ENCODE results near the gene RPRD1B. TPM values are rescaled to one million over a fixed set of nuclear protein-coding genes. Genes with fewer than 3 reads are reported as not detected.
A peak's percentile ranks its signal among the peaks of the same experiment; 100 is the strongest.

The RPRD1B gene
- total and polyA plus RNA-seq, 2 donors (not counting 3 experiments of a cell fraction or from before 2014, with no cell fraction given), result 13.0 to 29.3 TPM

DNA sequence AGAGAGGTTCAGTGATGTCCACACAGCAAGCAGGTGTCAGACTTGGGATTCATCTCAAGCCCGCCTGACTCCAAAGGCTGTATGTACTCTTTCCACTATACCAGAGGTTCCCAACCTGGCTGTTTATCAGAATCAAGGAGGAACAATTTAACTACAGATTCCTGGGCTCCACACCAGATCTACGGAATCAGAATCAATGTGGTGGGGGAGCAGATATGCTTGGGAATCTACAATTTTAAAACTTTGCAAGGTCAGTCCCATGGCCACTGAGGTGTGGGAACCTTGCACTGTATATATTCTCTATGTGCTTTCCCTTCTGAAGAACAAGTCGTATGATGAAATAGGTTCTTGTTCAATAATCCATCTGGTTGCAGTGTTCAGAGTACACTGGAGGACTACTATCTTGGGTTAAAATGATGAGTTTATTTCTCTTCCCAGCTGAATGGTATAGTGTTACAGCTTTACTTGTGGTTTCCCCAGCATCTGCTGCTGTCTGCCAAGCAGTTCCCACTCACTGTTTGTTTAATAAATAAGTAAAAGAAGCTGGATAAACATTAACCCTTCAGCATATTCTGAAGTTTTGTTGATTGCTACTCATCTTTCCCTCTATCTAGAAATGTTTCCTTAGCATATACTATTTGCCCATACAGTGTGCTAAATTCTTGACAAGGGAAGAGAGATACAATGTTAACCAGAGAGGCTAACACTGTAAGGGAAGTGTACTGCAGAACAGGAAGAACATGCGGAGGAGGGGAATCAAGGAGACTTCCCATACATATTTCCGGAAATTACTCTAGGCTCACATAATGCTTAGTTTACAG lies 10.2 kb upstream of the RPRD1B start:
- Histone ChIP-seq H3K9me3 (replicated peaks; ENCODE audit: control insufficient read depth, insufficient read depth, low read length) (no peaks in the 10 kb centered on the region), H3K4me3 (replicated peaks in 1 of 3; ENCODE audit: insufficient read depth in 1 of 3, low read depth in 1 of 3, low read length in 3 of 3) (no peak overlapping the region), H3K9ac (replicated peaks; ENCODE audit: extremely low read depth, insufficient read depth, low read length) (no peak overlapping the region), H3K4me1 (ENCODE audit: control insufficient read depth, extremely low read depth, insufficient read depth, low read length) (peaks cover 15% of the 10 kb centered on the region), H3K4me2 (ENCODE audit: insufficient read depth, low read length) (peak overlapping the region; percentile 40), H3K9me1 (replicated peaks; ENCODE audit: control insufficient read depth, extremely low read depth, insufficient read depth, low read length) (no peaks in the 10 kb centered on the region), H3K27ac (ENCODE audit: insufficient read depth, low read depth, low read length) (peak overlapping the region; percentile 63), H3K36me3 (ENCODE audit: control insufficient read depth in 2 of 2, extremely low read depth in 1 of 2, insufficient read depth in 2 of 2, low read length in 2 of 2) (peaks cover 3% of the 10 kb centered on the region in 2 experiments), H3K27me3 (ENCODE audit: control insufficient read depth in 2 of 2, insufficient read depth in 2 of 2, low read length in 2 of 2) (no peaks in the 10 kb centered on the region), H4K20me1 (replicated peaks; ENCODE audit: control insufficient read depth, extremely low read depth, insufficient read depth, low read length) (no peaks in the 10 kb centered on the region), H3K79me2 (ENCODE audit: control insufficient read depth, insufficient read depth, low read length) (peaks cover 67% of the 10 kb centered on the region), H2AFZ (ENCODE audit: low read depth, low read length) (peak overlapping the region; percentile 52)
- DNase-seq (ENCODE audit: low read depth, low spot score) (peak; percentile 80), FAIRE-seq (peak; percentile 52)
- intact Hi-C loops (cut with micrococcal nuclease) (no loop called here), dilution Hi-C loops (cut with MboI; ENCODE audit: extremely low pct_ligation_motif_present, low sequenced_read_pairs) (no loop called here)
- TF ChIP-seq JUN (IDR thresholded peaks at IDR 0.05; ENCODE audit: borderline replicate concordance, insufficient read depth, insufficient read length, low read depth) (peak; percentile 22), POLR2AphosphoS5 (IDR thresholded peaks at IDR 0.05; ENCODE audit: insufficient read depth, low read depth, low read length) (peak; percentile 57)
- TF ChIP-seq, protein P1, sequence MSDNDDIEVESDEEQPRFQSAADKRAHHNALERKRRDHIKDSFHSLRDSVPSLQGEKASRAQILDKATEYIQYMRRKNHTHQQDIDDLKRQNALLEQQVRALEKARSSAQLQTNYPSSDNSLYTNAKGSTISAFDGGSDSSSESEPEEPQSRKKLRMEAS (IDR thresholded peaks at IDR 0.05; ENCODE audit: insufficient read depth, insufficient read length), result no peak
- ChIA-PET CTCF (interaction anchor here (0.7 to 1.7 kb wide), 8 partner anchors 10 to 198 kb away, joined by 3 to 6 read pairs (median 4); partner anchors contain the start of gene TTI1), POLR2A (no interaction called here)
- TSS peak; percentile 26 for BruUV-seq (replicated peaks)

DNA sequence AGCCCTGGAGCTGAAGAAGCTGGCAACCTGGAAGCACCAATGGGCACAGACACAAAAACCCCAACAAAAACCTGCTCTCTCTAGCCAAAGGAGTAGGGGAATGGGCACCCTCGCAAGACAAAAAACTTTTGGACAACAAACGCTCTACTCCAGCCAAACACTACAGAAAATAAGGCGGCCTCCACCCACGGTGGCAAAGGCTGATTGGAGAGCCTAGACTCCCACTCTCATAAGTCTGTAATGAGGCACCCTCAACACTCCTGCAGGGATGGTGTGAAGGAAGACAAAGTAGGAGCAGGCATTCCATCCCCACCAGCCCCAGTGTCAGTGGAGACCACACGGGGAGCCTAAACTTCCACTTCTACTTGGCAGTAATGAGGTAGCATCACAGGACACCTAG lies 9.1 kb upstream of the RPRD1B start:
- Histone ChIP-seq H3K9me1 (replicated peaks; ENCODE audit: control insufficient read depth, extremely low read depth, insufficient read depth, low read length) (no peaks in the 10 kb centered on the region), H2AFZ (ENCODE audit: low read depth, low read length) (no peak overlapping the region), H3K4me2 (ENCODE audit: insufficient read depth, low read length) (no peak overlapping the region), H3K4me1 (ENCODE audit: control insufficient read depth, extremely low read depth, insufficient read depth, low read length) (peaks cover 21% of the 10 kb centered on the region), H3K4me3 (replicated peaks in 1 of 3; ENCODE audit: insufficient read depth in 1 of 3, low read depth in 1 of 3, low read length in 3 of 3) (no peak overlapping the region), H3K27me3 (ENCODE audit: control insufficient read depth in 2 of 2, insufficient read depth in 2 of 2, low read length in 2 of 2) (no peaks in the 10 kb centered on the region), H4K20me1 (replicated peaks; ENCODE audit: control insufficient read depth, extremely low read depth, insufficient read depth, low read length) (no peaks in the 10 kb centered on the region), H3K36me3 (ENCODE audit: control insufficient read depth in 2 of 2, extremely low read depth in 1 of 2, insufficient read depth in 2 of 2, low read length in 2 of 2) (no peaks in the 10 kb centered on the region), H3K9ac (replicated peaks; ENCODE audit: extremely low read depth, insufficient read depth, low read length) (no peak overlapping the region), H3K27ac (ENCODE audit: insufficient read depth, low read depth, low read length) (peak overlapping the region; percentile 63), H3K79me2 (ENCODE audit: control insufficient read depth, insufficient read depth, low read length) (peaks cover 75% of the 10 kb centered on the region), H3K9me3 (replicated peaks; ENCODE audit: control insufficient read depth, insufficient read depth, low read length) (no peaks in the 10 kb centered on the region)
- dilution Hi-C loops (cut with MboI; ENCODE audit: extremely low pct_ligation_motif_present, low sequenced_read_pairs) (no loop called here), intact Hi-C loops (cut with micrococcal nuclease) (no loop called here)
- no peak for DNase-seq (ENCODE audit: low read depth, low spot score)
- no peak for TF ChIP-seq POLR2A (IDR thresholded peaks at IDR 0.05; ENCODE audit: low read depth, low read length)
- TF ChIP-seq, protein P1 (IDR thresholded peaks at IDR 0.05; ENCODE audit: insufficient read depth, insufficient read length), result no peak
- no peak for TF ChIP-seq MYC (IDR thresholded peaks at IDR 0.05; ENCODE audit: low read depth, low read length)
- no peak for TF ChIP-seq FOS (IDR thresholded peaks at IDR 0.05; ENCODE audit: borderline replicate concordance, insufficient read depth, low read length)
- TF ChIP-seq POLR2AphosphoS5 (IDR thresholded peaks at IDR 0.05; ENCODE audit: insufficient read depth, low read depth, low read length), result no peak
- no peak for TF ChIP-seq EZH2 (IDR thresholded peaks at IDR 0.05; ENCODE audit: borderline replicate concordance, low read depth, low read length, severe bottlenecking)
- FAIRE-seq, result no peak
- BruUV-seq (replicated peaks), result no TSS peak
- CTCF ChIA-PET, result interaction anchor here (0.7 to 1.7 kb wide), 5 partner anchors 9 to 197 kb away, joined by 3 to 6 read pairs (median 4); partner anchors contain the start of gene TTI1
- POLR2A ChIA-PET, result no interaction called here
